ENCODE results near the gene DR1. TPM values are rescaled to one million over a fixed set of nuclear protein-coding genes. Genes with fewer than 3 reads are reported as not detected.
A peak's percentile ranks its signal among the peaks of the same experiment; 100 is the strongest.

The DR1 gene
- total and polyA plus RNA-seq, 2 of the 13 experiments (the other 11 are each of a cell fraction or from before 2014, with no cell fraction given), result 17.8 to 42.3 TPM

GRCh38 chr1:93345633-93346420 is at the start of gene DR1 (continued):
- TF ChIP-seq ZNF784 (CRISPR knock-in tag; IDR thresholded peaks at IDR 0.05; ENCODE audit: borderline replicate concordance), result peak; percentile 76; the same call in 1 of the 2 replicates
- TF ChIP-seq ZNF567 (CRISPR knock-in tag; IDR thresholded peaks at IDR 0.05; ENCODE audit: borderline replicate concordance), result no peak
- no peak for TF ChIP-seq CCAR2 (optimal IDR thresholded peaks at IDR 0.05; ENCODE audit: low read depth, low read length)
- TF ChIP-seq ZNF383 (CRISPR knock-in tag; IDR thresholded peaks at IDR 0.05; ENCODE audit: borderline replicate concordance), result 0 out of 2 replicates have a peak, but pooled peaks have one; percentile 46
- TF ChIP-seq ZNF234 (CRISPR knock-in tag; conservative IDR thresholded peaks at IDR 0.05), result no peak
- no peak; the same call in 1 of the 2 replicates for TF ChIP-seq ZNF746 (CRISPR knock-in tag; IDR thresholded peaks at IDR 0.05)
- TF ChIP-seq ZSCAN12 (CRISPR knock-in tag; IDR thresholded peaks at IDR 0.05), result no peak
- peak; percentile 98 for TF ChIP-seq ZNF788 (CRISPR knock-in tag; IDR thresholded peaks at IDR 0.05; ENCODE audit: borderline replicate concordance)
- TF ChIP-seq CBX2 (IDR thresholded peaks at IDR 0.05; ENCODE audit: low read depth, low read length), result no peak
- TF ChIP-seq CBX2 (CRISPR knock-in tag; IDR thresholded peaks at IDR 0.05; ENCODE audit: low read depth), result 0 out of 2 replicates have a peak, but pooled peaks have one; percentile 67
- TF ChIP-seq ZSCAN20 (CRISPR knock-in tag; IDR thresholded peaks at IDR 0.05; ENCODE audit: borderline replicate concordance), result no peak; the same call in 1 of the 2 replicates
- peak; percentile 47 for TF ChIP-seq PTBP1 (IDR thresholded peaks at IDR 0.05; ENCODE audit: low read depth, low read length, poor library complexity, severe bottlenecking)
- TF ChIP-seq ZBTB20 (CRISPR knock-in tag; IDR thresholded peaks at IDR 0.05; ENCODE audit: borderline replicate concordance, low read depth), result peak; percentile 87; the same call in 1 of the 2 replicates
- no peak for TF ChIP-seq ELK4 (CRISPR knock-in tag; IDR thresholded peaks at IDR 0.05; ENCODE audit: borderline replicate concordance)
- no peak for TF ChIP-seq ZNF251 (CRISPR knock-in tag; IDR thresholded peaks at IDR 0.05)
- no peak for TF ChIP-seq WIZ (CRISPR knock-in tag; IDR thresholded peaks at IDR 0.05)
- peak; percentile 89 for TF ChIP-seq ARID5B (CRISPR knock-in tag; IDR thresholded peaks at IDR 0.05)
- peak; percentile 61; the same call in 1 of the 2 replicates for TF ChIP-seq RCOR2 (CRISPR knock-in tag; IDR thresholded peaks at IDR 0.05)
- TF ChIP-seq TP53 (CRISPR knock-in tag; conservative IDR thresholded peaks at IDR 0.05), result no peak; the same call in 1 of the 2 replicates
- peak; percentile 99 for TF ChIP-seq ELF1 (CRISPR knock-in tag; IDR thresholded peaks at IDR 0.05)
- no peak for TF ChIP-seq FOXJ3 (CRISPR knock-in tag; IDR thresholded peaks at IDR 0.05; ENCODE audit: borderline replicate concordance)
- TF ChIP-seq ZFP62 (CRISPR knock-in tag; IDR thresholded peaks at IDR 0.05), result 0 out of 2 replicates have a peak, but pooled peaks have one; percentile 51
- 0 out of 2 replicates have a peak, but pooled peaks have one; percentile 41 for TF ChIP-seq NFYC (CRISPR knock-in tag; IDR thresholded peaks at IDR 0.05)
- TF ChIP-seq ZNF484 (CRISPR knock-in tag; IDR thresholded peaks at IDR 0.05; ENCODE audit: borderline replicate concordance, low read depth), result no peak
- no peak for TF ChIP-seq SETDB1 (CRISPR knock-in tag; IDR thresholded peaks at IDR 0.05; ENCODE audit: borderline replicate concordance)

Measured in HepG2 (cell line).